Measurements from ENCODE around the gene KIF6.
"Not testable (repeated sequence)": the region's sequence is repeated elsewhere in the genome, so short reads cannot be mapped to it uniquely, and the experiment has no call there.

The KIF6 gene

DNA sequence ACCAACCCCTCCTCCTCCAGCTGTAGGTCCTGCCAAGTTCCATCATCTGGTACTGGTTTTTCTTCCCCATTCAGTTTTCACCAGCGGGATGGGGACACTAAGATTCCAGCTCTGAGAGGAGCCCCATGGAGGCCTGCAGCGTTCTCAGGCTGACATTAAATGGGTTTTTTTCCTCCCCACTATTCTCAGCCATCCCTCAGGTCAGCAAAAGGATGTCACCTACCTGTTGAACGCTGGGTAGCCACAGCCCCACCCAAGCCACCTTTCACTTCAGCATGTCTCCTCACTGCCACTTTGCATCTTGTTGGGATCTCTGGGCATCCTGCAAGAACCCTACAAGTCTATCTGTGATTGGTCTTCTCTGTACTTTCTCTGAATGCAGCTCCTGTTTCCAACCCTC is 417.7 kb downstream of the KIF6 start:
- DNase-seq: no peak

GRCh38 chr6:39304951-39305350 is 420.3 kb downstream of the KIF6 start:
- DNase-seq: no peak

DNA sequence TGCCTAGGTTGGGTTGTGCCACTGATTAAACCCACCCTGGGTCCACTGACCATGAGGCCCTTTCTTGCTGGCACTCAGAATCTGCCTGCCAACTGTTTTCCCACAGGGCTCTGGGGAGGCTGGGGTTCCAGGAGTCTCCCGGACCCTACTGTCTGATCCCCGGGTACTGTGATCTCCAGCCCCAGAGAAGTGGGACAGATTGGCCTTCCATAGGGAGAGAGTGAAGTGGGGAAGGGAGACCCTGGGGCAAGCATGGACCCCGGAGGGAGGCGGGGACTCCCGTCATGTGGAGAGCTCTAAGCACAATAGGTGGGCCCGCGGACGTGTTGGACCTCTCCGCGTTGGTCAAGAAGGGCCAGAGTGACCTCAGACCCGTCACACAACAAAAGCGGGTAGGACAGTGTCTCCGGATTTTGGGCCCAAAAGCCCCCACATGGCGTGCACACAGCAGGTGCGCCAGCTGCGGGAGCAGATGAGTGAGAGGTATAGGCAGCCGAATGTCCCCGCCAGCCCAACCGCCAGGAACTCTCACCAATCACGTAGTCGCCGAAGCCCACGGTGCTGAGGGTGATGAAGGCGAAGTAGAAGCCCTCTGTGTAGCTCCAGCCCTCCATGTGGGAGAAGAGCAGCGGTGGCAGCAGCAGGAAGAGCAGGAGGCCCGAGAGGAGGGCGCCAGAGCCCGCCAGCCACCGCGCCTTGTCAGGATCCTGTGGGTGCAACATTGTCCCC is 421.6 kb downstream of the KIF6 start:
- DNase-seq: no peak

DNA sequence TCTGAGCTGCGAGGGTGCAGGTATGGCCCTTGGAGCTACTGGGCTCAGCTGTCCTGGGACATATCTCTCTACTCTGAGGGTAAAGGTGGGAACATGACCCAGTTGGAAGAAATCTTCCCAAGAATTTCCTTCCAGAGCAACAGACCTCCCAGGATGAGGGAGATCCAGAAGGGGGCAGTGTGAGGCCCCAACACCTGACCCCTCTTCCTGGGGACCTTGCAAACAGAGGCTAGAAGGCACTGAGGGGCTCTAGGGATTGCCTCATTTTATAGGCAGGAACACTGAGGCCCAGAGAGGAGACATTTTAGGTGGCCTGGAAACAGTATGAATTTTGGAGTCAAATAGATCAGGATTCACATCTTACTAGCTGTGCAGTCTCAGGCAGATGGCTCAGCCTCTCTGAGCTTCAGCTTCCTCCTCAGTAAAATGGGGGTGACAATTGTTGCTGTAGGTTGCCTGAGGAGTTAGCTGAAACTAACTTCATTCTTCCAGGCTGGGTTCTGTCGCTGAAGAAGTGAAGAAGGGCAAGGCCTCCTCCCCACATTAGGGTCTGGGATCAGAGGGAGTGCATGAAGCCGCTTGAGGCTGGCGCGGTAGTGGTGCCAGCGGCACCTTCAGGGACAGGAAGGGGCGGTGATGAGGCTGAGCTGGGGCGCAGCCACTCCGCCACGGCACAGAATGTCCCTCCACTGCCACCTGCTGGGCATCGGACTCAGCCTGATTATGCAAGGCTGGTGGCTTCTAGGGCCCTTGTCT is 422.4 kb downstream of the KIF6 start:
- peak; percentile 88 for DNase-seq

DNA sequence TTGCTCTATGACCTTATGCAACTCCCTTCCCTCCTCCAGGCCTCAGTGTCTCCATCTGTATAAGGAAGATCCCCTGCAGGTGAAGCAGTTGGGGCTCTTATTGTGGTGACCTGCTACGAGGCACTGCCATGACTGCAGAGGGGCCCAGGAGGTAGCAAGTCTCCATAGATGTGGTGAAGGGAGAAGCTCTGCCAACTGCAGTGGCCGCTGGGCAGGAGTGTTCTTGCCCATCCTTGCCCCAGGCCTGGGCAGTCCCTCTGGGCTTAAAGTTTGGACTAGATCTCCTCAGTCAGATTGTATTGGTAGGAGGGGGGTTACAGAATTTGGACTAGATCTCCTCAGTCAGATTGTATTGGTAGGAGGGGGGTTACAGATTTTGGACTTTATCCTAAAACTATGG is 423.2 kb downstream of the KIF6 start:
- no peak for DNase-seq

DNA sequence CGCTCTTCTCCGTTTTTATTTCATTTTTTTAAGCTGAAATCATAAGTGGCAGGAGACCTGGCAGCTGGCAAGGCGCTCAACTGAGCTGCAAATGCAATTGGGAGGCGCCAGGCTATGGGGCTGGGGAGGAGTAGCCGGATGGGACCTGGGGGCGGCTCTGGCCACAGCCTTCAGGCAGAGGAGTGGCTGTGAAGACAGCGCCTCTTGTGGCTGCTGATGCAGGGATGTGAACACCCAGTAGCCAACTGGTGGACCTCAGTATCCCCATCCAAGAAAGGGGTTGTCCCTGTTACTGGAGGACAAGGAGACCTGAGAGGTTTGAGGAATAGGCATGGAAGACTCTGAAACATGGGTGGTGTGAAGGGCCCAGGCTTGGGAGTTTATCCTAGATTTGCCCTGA is 423.6 kb downstream of the KIF6 start:
- DNase-seq: no peak

DNA sequence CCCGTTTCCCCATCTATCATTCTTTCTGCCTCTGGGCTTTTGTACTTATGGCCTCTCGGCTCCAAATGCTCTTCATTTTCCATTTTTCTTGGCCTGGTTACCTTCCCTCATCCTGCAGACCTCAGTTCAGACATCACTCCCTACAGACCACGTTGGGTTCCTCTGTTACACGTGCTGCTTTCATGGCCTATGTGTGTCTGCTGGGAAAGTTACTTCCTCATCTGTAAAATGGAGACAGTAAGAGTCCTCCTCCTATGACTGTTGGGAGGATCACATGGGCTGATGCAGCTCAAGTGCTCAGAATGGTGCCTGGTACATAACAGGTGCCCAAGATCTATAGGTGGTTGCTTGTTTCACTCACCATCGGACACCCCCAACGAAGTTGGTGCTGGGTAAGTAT is 424.5 kb downstream of the KIF6 start:
- no peak for DNase-seq

DNA sequence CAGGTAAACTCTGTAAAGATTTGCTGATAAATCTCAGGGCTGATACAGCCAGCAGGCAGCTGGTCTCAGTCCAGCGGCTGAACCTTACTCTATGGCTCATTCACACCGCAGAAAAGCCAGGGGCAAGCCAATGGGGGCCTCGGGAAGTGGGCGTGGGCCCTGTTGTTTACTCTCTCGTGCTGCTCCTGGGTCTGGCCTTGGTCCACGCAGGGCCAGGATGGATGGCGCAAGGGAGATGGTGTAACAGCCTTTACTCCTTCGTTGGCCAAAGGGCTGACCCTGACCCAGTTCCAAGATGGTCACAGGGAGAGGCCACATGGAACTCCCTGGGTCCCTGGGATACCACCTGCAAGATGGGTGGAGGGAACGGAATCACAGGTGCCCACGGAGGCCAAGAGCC is 427.1 kb downstream of the KIF6 start:
- no peak for DNase-seq

- no peak for DNase-seq
Observed at GRCh38 chr6:39296745-39297640, 428.2 kb downstream of the KIF6 start.

DNA sequence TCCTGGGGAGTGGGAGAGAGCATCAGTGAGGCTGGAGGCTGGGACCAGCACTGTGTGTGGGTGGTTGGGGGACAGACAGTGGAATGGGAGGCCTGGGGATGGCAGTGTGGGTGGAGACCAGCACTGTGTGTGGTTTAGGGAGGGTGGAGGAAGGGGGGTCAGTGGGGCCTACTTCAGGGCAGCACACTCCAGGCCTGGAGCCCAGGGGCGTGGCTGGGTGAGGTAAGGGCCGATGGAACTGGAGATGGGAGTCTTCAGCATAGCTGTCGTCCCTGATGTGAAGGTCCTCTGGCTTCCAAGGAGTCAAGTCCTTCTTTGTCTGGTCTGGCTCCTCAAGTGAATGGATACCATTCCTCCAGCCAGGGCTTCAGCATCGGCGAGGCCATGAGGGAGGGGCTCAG is 429.6 kb downstream of the KIF6 start:
- DNase-seq: peak; percentile 59

- DNase-seq: no peak
Observed at GRCh38 chr6:39294899-39295298, 430.3 kb downstream of the KIF6 start.

GRCh38 chr6:39294133-39294532 is 431.1 kb downstream of the KIF6 start:
- no peak for DNase-seq

DNA sequence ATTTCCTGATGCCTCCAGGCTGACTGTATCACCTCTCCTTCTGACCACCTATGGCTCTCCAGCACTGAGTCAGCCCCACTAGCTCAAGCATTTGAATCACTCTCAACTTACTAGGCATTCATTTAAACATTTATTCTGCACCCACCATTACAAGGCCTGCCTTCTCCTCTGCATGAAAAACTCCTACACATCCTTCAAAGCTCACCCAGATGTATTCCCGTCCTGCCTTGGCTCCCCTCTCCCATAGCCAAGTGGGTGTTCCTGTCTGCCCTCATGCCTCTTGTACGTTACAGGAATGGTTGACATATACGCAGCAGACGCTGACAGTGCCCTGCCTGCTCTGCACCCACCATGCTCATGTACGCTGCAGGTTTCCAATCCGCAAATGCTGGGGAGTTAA is 432.6 kb downstream of the KIF6 start:
- no peak for DNase-seq

DNA sequence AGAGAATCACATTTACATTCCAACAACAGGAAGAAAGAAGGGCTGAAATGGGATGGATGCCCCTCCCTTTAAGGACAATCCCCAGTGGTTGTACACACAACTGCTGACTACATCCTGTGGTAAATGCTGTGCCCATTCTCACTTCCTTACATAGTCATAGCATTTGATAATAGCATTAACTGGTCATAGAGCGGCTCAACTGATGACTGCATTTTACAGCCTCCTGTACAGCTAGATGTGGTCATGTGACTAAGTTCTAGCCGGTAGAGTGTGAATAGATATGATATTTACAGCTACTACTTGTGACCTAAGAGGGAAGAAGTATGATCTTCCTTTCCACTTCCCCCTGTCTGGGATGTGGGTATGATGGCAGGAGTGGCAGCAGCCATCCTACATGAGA is 435.7 kb downstream of the KIF6 start:
- no peak for DNase-seq

DNA sequence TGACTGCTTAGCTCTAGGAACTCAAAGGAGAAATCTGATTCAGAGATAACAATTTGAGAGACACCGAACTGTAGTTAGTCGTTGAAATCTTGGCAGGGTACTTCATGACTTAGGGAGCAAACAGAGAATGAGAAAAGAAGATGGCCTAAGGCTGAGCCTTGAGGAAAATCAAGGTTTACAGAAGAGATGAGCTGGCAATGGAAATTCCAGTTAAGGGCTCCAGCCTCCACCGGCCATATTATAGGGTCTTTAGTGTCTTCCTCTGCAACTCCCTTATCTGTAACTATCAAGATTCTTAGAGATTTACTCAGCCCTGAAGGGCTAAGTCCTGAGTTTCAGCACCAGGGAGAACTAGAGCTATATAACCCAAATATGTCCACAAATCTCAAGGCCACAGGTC is 437.6 kb downstream of the KIF6 start:
- no peak for DNase-seq

- not testable (repeated sequence) for DNase-seq
Observed at GRCh38 chr6:39286596-39286995, 438.6 kb downstream of the KIF6 start.

DNA sequence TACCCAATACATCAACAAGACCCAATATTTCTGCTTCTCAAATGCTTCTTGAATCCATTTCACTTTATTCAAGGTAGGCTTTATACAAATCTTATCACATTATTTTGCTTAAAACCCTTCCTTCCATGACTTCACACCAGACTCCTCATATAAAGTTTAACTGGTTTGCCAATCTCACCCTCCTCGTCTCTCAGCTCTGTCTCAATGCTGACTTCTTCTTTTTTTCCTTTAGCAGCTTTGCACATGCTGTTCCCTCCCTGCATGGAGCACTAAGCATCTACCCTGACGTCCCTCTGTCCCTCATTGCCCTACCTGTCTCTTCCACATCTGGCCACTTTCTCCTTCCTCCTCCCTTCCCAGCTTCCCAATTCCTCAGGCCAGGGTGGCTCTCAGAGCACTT is 442.4 kb downstream of the KIF6 start:
- no peak for DNase-seq

DNA sequence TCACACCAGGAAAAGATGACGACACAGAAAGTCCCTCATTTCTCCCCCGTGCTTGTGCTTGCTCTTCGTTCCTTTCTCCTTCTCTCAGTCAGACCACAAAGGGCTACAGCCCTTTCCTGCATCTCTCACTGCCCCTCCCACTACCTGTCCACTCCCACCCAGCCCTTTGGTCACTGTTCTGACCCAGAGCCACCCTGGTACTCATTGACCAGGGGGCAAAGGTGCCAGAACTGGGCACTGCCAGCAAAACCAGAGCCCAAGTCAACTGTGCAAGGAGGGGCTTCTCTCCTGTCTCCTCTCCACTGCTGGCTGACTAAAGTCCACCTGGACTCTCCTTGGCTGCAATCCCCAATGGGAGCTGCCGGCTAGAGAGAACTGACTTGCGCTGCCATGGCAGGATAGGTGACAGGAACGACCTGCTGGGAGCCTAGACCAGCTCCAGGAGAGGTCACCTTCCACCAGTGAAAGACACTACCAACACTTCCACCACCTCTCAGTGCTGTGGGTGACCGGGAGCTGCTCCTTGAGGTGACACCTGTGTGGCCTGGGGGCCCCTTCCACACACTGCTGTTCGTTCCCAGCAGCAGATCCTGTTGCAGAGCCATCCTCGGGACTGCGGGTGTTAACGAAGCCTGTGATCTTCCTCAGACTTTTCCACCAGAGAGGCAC is 443.8 kb downstream of the KIF6 start:
- no peak for DNase-seq

GRCh38 chr6:39280247-39280731 is 444.9 kb downstream of the KIF6 start:
- DNase-seq: no peak

Measured in NCI-H510A treated with DMSO at 0.1 percent for 48 hours (cell line).